ENCODE measurements around the gene PAPOLA.
A peak's percentile ranks its signal among the peaks of the same experiment; 100 is the strongest.
"Not testable (repeated sequence)": the region's sequence is repeated elsewhere in the genome, so short reads cannot be mapped to it uniquely, and the experiment has no call there.

The PAPOLA gene

GRCh38 chr14:96501740-96502620, at the start of gene PAPOLA:
Gene PAPOLA, plus strand, starts transcription at chr14:96502382. Its CDS starts 211 bp downstream, at chr14:96502593.
- H3K4me3 ChIP-seq (ENCODE audit: low read depth, low read length), result peak within 1 kb of the TSS; percentile 93
- DNase-seq (ENCODE audit: low read depth), result peak; percentile 80

GRCh38 chr14:96452684-96453083, 49.5 kb upstream of the PAPOLA start:
- H3K4me3 ChIP-seq (ENCODE audit: low read depth, low read length), result no peak overlapping the region
- no peak for DNase-seq (ENCODE audit: low read depth)

- no peak overlapping the region for H3K4me3 ChIP-seq (ENCODE audit: low read depth, low read length)
- DNase-seq (ENCODE audit: low read depth), result no peak
Measured at GRCh38 chr14:96455588-96455987, 46.6 kb upstream of the PAPOLA start.

- H3K4me3 ChIP-seq (ENCODE audit: low read depth, low read length), result no peak overlapping the region
- DNase-seq (ENCODE audit: low read depth), result no peak
Measured at GRCh38 chr14:96459851-96460250, 42.3 kb upstream of the PAPOLA start.

GRCh38 chr14:96461950-96462798, 40.0 kb upstream of the PAPOLA start:
- no peak for DNase-seq (ENCODE audit: low read depth)
- no peak overlapping the region for H3K4me3 ChIP-seq (ENCODE audit: low read depth, low read length)

GRCh38 chr14:96464136-96464535, 38.0 kb upstream of the PAPOLA start:
- DNase-seq (ENCODE audit: low read depth), result no peak
- no peak overlapping the region for H3K4me3 ChIP-seq (ENCODE audit: low read depth, low read length)

- no peak overlapping the region for H3K4me3 ChIP-seq (ENCODE audit: low read depth, low read length)
- no peak for DNase-seq (ENCODE audit: low read depth)
Measured at GRCh38 chr14:96466918-96467317, 35.3 kb upstream of the PAPOLA start.

- no peak overlapping the region for H3K4me3 ChIP-seq (ENCODE audit: low read depth, low read length)
- no peak for DNase-seq (ENCODE audit: low read depth)
Measured at GRCh38 chr14:96470331-96470730, 31.9 kb upstream of the PAPOLA start.

- DNase-seq (ENCODE audit: low read depth); H3K4me3 ChIP-seq (ENCODE audit: low read depth, low read length): not testable (repeated sequence)
Measured at GRCh38 chr14:96470967-96471366, 31.2 kb upstream of the PAPOLA start.

GRCh38 chr14:96478119-96478518, 24.1 kb upstream of the PAPOLA start:
- H3K4me3 ChIP-seq (ENCODE audit: low read depth, low read length), result no peak overlapping the region
- no peak for DNase-seq (ENCODE audit: low read depth)

- DNase-seq (ENCODE audit: low read depth), result no peak
- H3K4me3 ChIP-seq (ENCODE audit: low read depth, low read length), result no peak overlapping the region
Measured at GRCh38 chr14:96479435-96480146, 22.6 kb upstream of the PAPOLA start.

GRCh38 chr14:96481731-96482314, 20.4 kb upstream of the PAPOLA start:
- no peak overlapping the region for H3K4me3 ChIP-seq (ENCODE audit: low read depth, low read length)
- DNase-seq (ENCODE audit: low read depth), result no peak

GRCh38 chr14:96482986-96483385, 19.2 kb upstream of the PAPOLA start:
- DNase-seq (ENCODE audit: low read depth), result no peak
- no peak overlapping the region for H3K4me3 ChIP-seq (ENCODE audit: low read depth, low read length)

GRCh38 chr14:96484399-96484798, 17.8 kb upstream of the PAPOLA start:
- no peak overlapping the region for H3K4me3 ChIP-seq (ENCODE audit: low read depth, low read length)
- no peak for DNase-seq (ENCODE audit: low read depth)

GRCh38 chr14:96486705-96487104, 15.5 kb upstream of the PAPOLA start:
- DNase-seq (ENCODE audit: low read depth), result no peak
- no peak overlapping the region for H3K4me3 ChIP-seq (ENCODE audit: low read depth, low read length)

GRCh38 chr14:96489327-96489726, 12.9 kb upstream of the PAPOLA start:
- no peak overlapping the region for H3K4me3 ChIP-seq (ENCODE audit: low read depth, low read length)
- no peak for DNase-seq (ENCODE audit: low read depth)

- DNase-seq (ENCODE audit: low read depth), result no peak
- no peak overlapping the region for H3K4me3 ChIP-seq (ENCODE audit: low read depth, low read length)
Measured at GRCh38 chr14:96493178-96493577, 9.0 kb upstream of the PAPOLA start.

GRCh38 chr14:96494331-96494730, 7.9 kb upstream of the PAPOLA start:
- no peak overlapping the region for H3K4me3 ChIP-seq (ENCODE audit: low read depth, low read length)
- DNase-seq (ENCODE audit: low read depth), result no peak

GRCh38 chr14:96497087-96497486, 5.1 kb upstream of the PAPOLA start:
- no peak overlapping the region for H3K4me3 ChIP-seq (ENCODE audit: low read depth, low read length)
- DNase-seq (ENCODE audit: low read depth), result no peak

All from skeletal muscle cell (primary cell).